22Rv1 (cell line): Measurements from ENCODE around the gene CCDC150.
A peak's percentile ranks its signal among the peaks of the same experiment; 100 is the strongest.

Source experiments
- H3K27ac ChIP-seq: fragments of 450-650 bp; 2 replicates; pipeline ENCODE4 v1.5.1; 2017
- CTCF ChIP-seq: fragments of 450-650 bp; IDR thresholded peaks from 2 replicates; pipeline ENCODE4 v1.5.1; 2017; ENCODE audit warnings: mild to moderate bottlenecking
- ZFX ChIP-seq: fragments of 450-650 bp; IDR thresholded peaks from 2 replicates; pipeline ENCODE4 v1.6.1; 2017; ENCODE audit warnings: antibody characterized with exemption, borderline replicate concordance

CCDC150 gene

GRCh38 chr2:196711625-196712024 is 72.1 kb downstream of the CCDC150 start:
- H3K27ac ChIP-seq: no peak overlapping the region
- no peak for TF ChIP-seq CTCF
- no peak for TF ChIP-seq ZFX

- no peak overlapping the region for H3K27ac ChIP-seq
- no peak for TF ChIP-seq ZFX
- TF ChIP-seq CTCF: no peak
These were observed 73.4 kb downstream of the CCDC150 start for GRCh38 chr2:196712867-196713266.

- no peak for TF ChIP-seq CTCF
- no peak for TF ChIP-seq ZFX
- H3K27ac ChIP-seq: no peak overlapping the region
These were observed 79.0 kb downstream of the CCDC150 start for GRCh38 chr2:196718419-196719109.

DNA sequence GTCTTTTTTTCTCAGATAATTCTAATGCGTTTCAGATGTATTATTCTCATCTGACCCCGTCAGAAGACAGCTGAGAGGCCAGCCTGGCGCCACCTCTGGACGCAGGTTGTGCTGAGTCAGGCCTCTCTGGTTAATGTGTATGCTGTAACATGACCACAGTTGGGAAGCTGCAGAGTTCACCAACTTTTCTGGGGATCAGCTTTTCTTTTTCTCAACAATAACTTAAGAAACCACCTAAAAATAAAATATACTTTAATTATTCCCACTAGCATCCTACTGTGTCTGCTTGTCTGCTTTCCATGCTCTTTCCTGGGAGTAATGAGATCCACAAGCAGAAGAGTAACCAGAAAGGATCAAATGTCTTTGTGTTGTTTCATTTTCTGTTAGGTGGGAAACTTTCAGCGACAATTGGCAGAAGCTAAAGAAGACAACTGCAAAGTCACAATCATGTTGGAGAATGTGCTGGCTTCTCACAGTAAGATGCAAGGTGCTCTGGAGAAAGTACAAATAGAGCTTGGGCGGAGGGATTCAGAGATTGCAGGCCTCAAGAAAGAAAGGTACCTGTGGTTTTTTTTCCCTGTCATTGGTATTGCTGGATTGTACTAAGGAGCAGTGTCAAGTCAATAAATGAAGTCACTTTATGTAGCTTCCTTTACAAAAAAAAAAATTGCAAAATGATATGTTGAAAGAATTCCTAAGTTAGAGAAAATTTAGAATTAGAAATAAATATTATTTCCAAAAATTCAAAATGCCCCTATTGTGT is 79.8 kb downstream of the CCDC150 start:
- TF ChIP-seq ZFX (no peak), CTCF (0 out of 2 replicates have a peak, but pooled peaks have one; percentile 17)
- no peak overlapping the region for H3K27ac ChIP-seq

GRCh38 chr2:196723571-196723970 is 84.1 kb downstream of the CCDC150 start:
- no peak overlapping the region for H3K27ac ChIP-seq
- no peak for TF ChIP-seq CTCF

DNA sequence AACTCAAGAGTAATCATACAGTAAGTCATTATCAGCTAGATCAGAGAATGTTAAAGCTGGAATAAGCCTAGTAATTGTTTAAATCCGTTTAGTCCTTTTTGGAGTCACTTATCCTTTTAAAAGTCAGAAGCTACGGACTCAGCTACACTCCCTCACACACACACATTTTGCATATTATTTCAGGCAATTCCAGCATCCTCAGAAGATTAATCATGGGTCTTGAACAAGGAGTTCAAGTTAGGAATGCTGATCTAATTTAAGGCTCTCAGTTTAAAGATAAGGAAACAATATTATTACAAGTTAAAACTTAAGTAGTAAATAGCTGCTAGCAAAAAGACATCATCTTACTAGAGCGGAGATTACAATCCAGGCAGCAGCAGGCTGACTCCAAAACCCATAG is 85.7 kb downstream of the CCDC150 start:
- TF ChIP-seq ZFX: no peak
- no peak for TF ChIP-seq CTCF
- no peak overlapping the region for H3K27ac ChIP-seq

DNA sequence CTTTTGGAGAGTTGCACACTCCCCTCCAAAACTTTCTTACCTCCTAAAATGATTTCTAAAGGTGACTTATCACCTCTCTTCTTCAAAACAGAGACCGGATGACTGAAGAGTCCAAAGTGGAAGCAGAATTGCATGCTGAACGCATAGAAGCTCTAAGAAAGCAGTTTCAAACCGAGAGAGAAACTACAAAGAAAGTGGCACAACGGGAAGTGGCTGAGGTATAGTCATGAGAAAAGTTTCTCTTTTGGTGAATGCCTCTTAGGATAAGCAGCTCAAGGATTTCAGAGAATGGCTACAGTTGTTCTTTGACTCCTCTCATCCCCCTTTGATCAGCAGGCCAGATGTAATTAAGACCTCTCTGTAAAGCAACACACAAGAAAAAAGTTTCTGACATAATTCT is 86.4 kb downstream of the CCDC150 start:
- TF ChIP-seq ZFX (no peak), CTCF (no peak)
- H3K27ac ChIP-seq: no peak overlapping the region
